Fibroblast of mammary gland (primary cell): ENCODE measurements around the gene DCLK2.

ENCODE experiments used
- DNase-seq: peaks from one replicate; pipeline ENCODE4 v3.0.0-alpha.2; 2010; ENCODE audit warnings: low read depth
- H3K4me3 ChIP-seq: 2 replicates; pipeline ENCODE4 v1.5.1; 2011; ENCODE audit warnings: low read depth, mild to moderate bottlenecking, low read length, moderate library complexity; ENCODE audit not compliant: control insufficient read depth
- CTCF ChIP-seq: conservative IDR thresholded peaks from 2 replicates; pipeline ENCODE4 v1.5.1; 2011; ENCODE audit warnings: low read depth, low read length, inconsistent platforms; ENCODE audit not compliant: control insufficient read depth, insufficient read depth

DCLK2 gene

GRCh38 chr4:150090836-150091235 is 12.6 kb downstream of the DCLK2 start:
- peak; percentile 21 for DNase-seq
- H3K4me3 ChIP-seq: no peak overlapping the region
- TF ChIP-seq CTCF: no peak

- H3K4me3 ChIP-seq: no peak overlapping the region
- DNase-seq: no peak
- no peak for TF ChIP-seq CTCF
Observed at GRCh38 chr4:150094676-150095075, 16.4 kb downstream of the DCLK2 start.

- H3K4me3 ChIP-seq: no peak overlapping the region
- TF ChIP-seq CTCF: no peak
- DNase-seq: no peak
Observed at GRCh38 chr4:150096625-150097024, 18.4 kb downstream of the DCLK2 start.

- H3K4me3 ChIP-seq: no peak overlapping the region
- peak; percentile 31 for DNase-seq
- TF ChIP-seq CTCF: no peak
Observed at GRCh38 chr4:150098214-150098613, 20.0 kb downstream of the DCLK2 start.

GRCh38 chr4:150104404-150105027 is 26.3 kb downstream of the DCLK2 start:
- DNase-seq: peak; percentile 38
- no peak overlapping the region for H3K4me3 ChIP-seq
- no peak for TF ChIP-seq CTCF

GRCh38 chr4:150106886-150107285 is 28.6 kb downstream of the DCLK2 start:
- no peak overlapping the region for H3K4me3 ChIP-seq
- TF ChIP-seq CTCF: no peak
- DNase-seq: no peak

GRCh38 chr4:150108691-150109090 is 30.4 kb downstream of the DCLK2 start:
- no peak for DNase-seq
- TF ChIP-seq CTCF: no peak
- no peak overlapping the region for H3K4me3 ChIP-seq
